HepG2 (cell line): ENCODE data around the gene EVA1C. TPM values are rescaled to one million over a fixed set of nuclear protein-coding genes. Genes with fewer than 3 reads are reported as not detected.

Experiments
- ATAC-seq: fragments of 200-7000 bp; cut with Tn5 transposase; 3 replicates; pipeline ENCODE4 v1.9.1; 2020; ENCODE audit warnings: mild to moderate bottlenecking, moderate library complexity
- BruUV-seq: library from RNA; stranded (reverse); fragments of 400-500 nt; replicated peaks from 2 replicates; lab custom pipeline; 2021; lab: Mats Ljungman, UMichigan
- CTCF ChIA-PET: fragments of 300-600 bp; formaldehyde crosslinking; extraction: SDS; loops from one replicate; lab custom pipeline; 2021; ENCODE audit warnings: low total read pairs, inconsistent platforms, low intra/inter-chr PET ratio; lab: Yijun Ruan, JAX
- POLR2A ChIA-PET: fragments of 350-600 bp; sonication (Branson Sonifier 250); formaldehyde crosslinking; loops from one replicate; lab custom pipeline; 2020; ENCODE audit warnings: antibody characterized with exemption, inconsistent platforms; lab: Yijun Ruan, JAX
- DNase-seq: peaks from one replicate; pipeline ENCODE4 v3.0.0-alpha.2; 2015; ENCODE audit warnings: low spot score
- FAIRE-seq: peaks from 3 replicates; lab custom pipeline; 2011; peaks lifted over from hg19 to GRCh38; lab: Jason Lieb, UNC
- H2AFZ ChIP-seq: one replicate; pipeline ENCODE4 v1.6.1; 2011; ENCODE audit warnings: low read length, inconsistent platforms
- H3K27ac ChIP-seq: fragments of 300-600 bp; 3 replicates; pipeline ENCODE4 v1.8.0; 2011; ENCODE audit warnings: mixed run types, mild to moderate bottlenecking, mixed read lengths, low read length, inconsistent platforms; ENCODE audit not compliant: insufficient read depth; ENCODE audit errors: extremely low read length
- H3K27me3 ChIP-seq, 2 experiments: fragments of 200-600 bp in 1 of 2; 2 replicates in 1 of 2; 3 replicates in 1 of 2; pipeline versions ENCODE4 v1.6.0 to v1.8.0; 2011; ENCODE audit warnings: low read length in 2 of 2, mild to moderate bottlenecking in 2 of 2, moderate library complexity in 2 of 2, inconsistent platforms in 1 of 2; ENCODE audit not compliant: insufficient read depth in 2 of 2, control insufficient read depth in 1 of 2
- H3K36me3 ChIP-seq, 2 experiments: fragments of 200-600 bp in 1 of 2; replicated peaks in 1 of 2; 2 replicates in 1 of 2; 3 replicates in 1 of 2; pipeline versions ENCODE4 v1.5.1 to v1.8.0; 2011; ENCODE audit warnings: low read length in 2 of 2, inconsistent platforms in 1 of 2; ENCODE audit not compliant: insufficient read depth in 2 of 2, control insufficient read depth in 1 of 2
- H3K4me1 ChIP-seq: 2 replicates; pipeline ENCODE4 v1.5.1; 2012; ENCODE audit warnings: low read length, inconsistent platforms; ENCODE audit not compliant: insufficient read depth
- H3K4me2 ChIP-seq: 2 replicates; pipeline ENCODE4 v1.6.0; 2011; ENCODE audit warnings: low read depth, low read length, inconsistent platforms
- H3K4me3 ChIP-seq, 3 experiments: fragments of 200-600 bp in 1 of 3; sonication (generic), shearing (Covaris generic) in 1 of 3; replicated peaks in 1 of 3; 2 replicates each; pipeline ENCODE4 v1.5.1; 2011 to 2016; ENCODE audit warnings: low read length in 3 of 3, inconsistent platforms in 2 of 3, low read depth in 2 of 3, mild to moderate bottlenecking in 2 of 3, control low read depth in 1 of 3, mixed read lengths in 1 of 3; ENCODE audit not compliant: insufficient read depth in 1 of 3
- H3K79me2 ChIP-seq: one replicate; pipeline ENCODE4 v1.6.1; 2011; ENCODE audit warnings: low read length, inconsistent platforms; ENCODE audit not compliant: insufficient read depth
- H3K9ac ChIP-seq: 2 replicates; pipeline ENCODE4 v1.6.0; 2011; ENCODE audit warnings: mild to moderate bottlenecking, low read depth, low read length, inconsistent platforms; ENCODE audit not compliant: insufficient read depth
- H3K9me3 ChIP-seq: 2 replicates; pipeline ENCODE4 v1.5.1; 2012; ENCODE audit warnings: mild to moderate bottlenecking, low read length
- H4K20me1 ChIP-seq: 2 replicates; pipeline ENCODE4 v1.6.0; 2011; ENCODE audit warnings: inconsistent platforms, mild to moderate bottlenecking, low read length, moderate library complexity; ENCODE audit not compliant: insufficient read depth
- AGO2 ChIP-seq: fragments of 200-400 bp; formaldehyde crosslinking; optimal IDR thresholded peaks from 2 replicates; pipeline ENCODE3; 2017; ENCODE audit warnings: mild to moderate bottlenecking, low read depth, low read length, moderate library complexity
- AHR ChIP-seq: IDR thresholded peaks from 2 replicates; pipeline ENCODE4 v1.6.1; 2018; ENCODE audit warnings: missing genetic modification reagents, missing compliant biosample characterization
- FOXP1 ChIP-seq, 2 experiments: fragments of 450-650 bp in 1 of 2; IDR thresholded peaks; 2 replicates each; pipeline ENCODE4 v1.6.1; 2017 to 2018; ENCODE audit warnings: antibody characterized with exemption in 1 of 2
- GPN1 ChIP-seq: sonication (generic); formaldehyde crosslinking; IDR thresholded peaks from 2 replicates; pipeline ENCODE4 v1.5.1; 2020; ENCODE audit warnings: missing genetic modification reagents, borderline replicate concordance
- KDM2A ChIP-seq: sonication (generic); formaldehyde crosslinking; IDR thresholded peaks from 2 replicates; pipeline ENCODE4 v1.4.0; 2020; ENCODE audit warnings: low read depth, missing genetic modification reagents, borderline replicate concordance
- ZNF468 ChIP-seq: sonication (generic); formaldehyde crosslinking; IDR thresholded peaks from 2 replicates; pipeline ENCODE4 v1.8.0; 2022; ENCODE audit warnings: mild to moderate bottlenecking, moderate library complexity, missing genetic modification reagents
- ZNF670 ChIP-seq: sonication (generic); formaldehyde crosslinking; IDR thresholded peaks from 2 replicates; pipeline ENCODE4 v1.8.0; 2022; ENCODE audit warnings: mild to moderate bottlenecking, missing genetic modification reagents, borderline replicate concordance
- ZNF7 ChIP-seq: IDR thresholded peaks from 2 replicates; pipeline ENCODE4 v1.6.1; 2016; ENCODE audit warnings: missing biosample characterization, missing genetic modification reagents
- WGBS: methylation state at CpG from one replicate; pipeline ENCODE4 v1.1.6; 2017; ENCODE audit warnings: low lambda C conversion rate; 5-methylcytosine and 5-hydroxymethylcytosine counted together
- in situ Hi-C: cut with HindIII; loops from 2 replicates; pipeline ENCODE4 v1.10.0; 2017; ENCODE audit warnings: low pct_unique_long_range_greater_than_20kb; ENCODE audit not compliant: extremely low pct_ligation_motif_present
- intact Hi-C: fragments of 100-400 bp; cut with micrococcal nuclease; formaldehyde crosslinking; loops from one replicate; pipeline ENCODE4 v1.10.0; 2022; ENCODE audit not compliant: unreplicated experiment
- polyA plus RNA-seq, 8 experiments: library from polyadenylated mRNA; depleted of rRNA in 3 of 8; stranded (reverse) in 7 of 8; unstranded in 1 of 8; fragments of >200 nt; fragmentation: Illumina TruSeq in 4 of 8; extraction: Trizol in 4 of 8; gene quantifications; 2 replicates each; pipeline versions ENCODE4 v1.2.1 to v1.2.3, GENCODE V29; 2011 to 2016; ENCODE audit warnings: low read depth in 4 of 8, missing spikeins in 1 of 8, mixed read lengths in 1 of 8; ENCODE audit not compliant: insufficient read depth in 1 of 8
- total RNA-seq, 5 experiments: library from RNA; depleted of rRNA; stranded (reverse); fragments of >200 nt; fragmentation: Illumina TruSeq; extraction: Trizol; gene quantifications; 2 replicates each; pipeline ENCODE4 v1.2.3, GENCODE V29; 2016; ENCODE audit warnings: low read depth in 1 of 5
- TF ChIP-seq, protein P1 (sequence below): IDR thresholded peaks from 2 replicates; pipeline ENCODE4 v1.4.0; 2020; ENCODE audit warnings: mild to moderate bottlenecking, missing genetic modification reagents
- TF ChIP-seq, protein P2 (sequence below): sonication (generic); formaldehyde crosslinking; IDR thresholded peaks from 2 replicates; pipeline ENCODE4 v1.8.1; 2023; ENCODE audit warnings: mild to moderate bottlenecking, missing genetic modification reagents
- TF ChIP-seq, protein P3 (sequence below): IDR thresholded peaks from 2 replicates; pipeline ENCODE4 v1.6.1; 2012; ENCODE audit warnings: inconsistent platforms
- TF ChIP-seq, protein P4 (sequence below): sonication (generic); formaldehyde crosslinking; IDR thresholded peaks from 2 replicates; pipeline ENCODE4 v1.8.1; 2023; ENCODE audit warnings: mild to moderate bottlenecking, missing genetic modification reagents, borderline replicate concordance

Gene EVA1C
- total and polyA plus RNA-seq, 2 of the 13 experiments (the other 11 are each of a cell fraction or from before 2014, with no cell fraction given) = 0.29 to 0.34 TPM

DNA sequence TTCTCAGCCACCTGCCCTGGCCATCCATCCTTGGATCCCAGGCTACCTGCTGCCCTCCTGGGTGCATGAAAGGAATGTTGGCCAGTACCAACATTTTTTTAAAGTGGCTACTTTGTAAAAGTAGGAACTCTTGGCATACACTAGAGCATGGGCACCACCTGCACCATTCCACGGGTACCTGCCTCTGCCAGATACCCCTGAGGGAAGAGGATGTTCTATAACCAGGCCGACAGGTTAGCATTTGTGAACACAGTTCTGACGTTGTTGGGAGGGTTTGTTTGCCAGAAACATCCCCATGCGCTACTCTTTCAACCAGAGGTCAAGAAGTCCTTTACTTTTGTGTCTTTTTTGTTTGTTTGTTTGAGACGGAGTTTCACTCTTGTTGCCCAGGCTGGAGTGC lies 43.0 kb downstream of the EVA1C start:
- no peak overlapping the region for H2AFZ ChIP-seq
- no peaks in the 10 kb centered on the region for H4K20me1 ChIP-seq
- H3K27ac ChIP-seq = no peak overlapping the region
- in situ Hi-C loops = no loop called here
- no peaks in the 10 kb centered on the region for H3K9me3 ChIP-seq
- no peak for ATAC-seq
- no peak for DNase-seq
- no peak overlapping the region for H3K4me2 ChIP-seq
- H3K4me3 ChIP-seq = no peak overlapping the region
- POLR2A ChIA-PET = no interaction called here
- 18% methylated on average over 5 of the region's 5 CpGs for WGBS
- CTCF ChIA-PET = no interaction called here
- no peak overlapping the region for H3K9ac ChIP-seq
- H3K4me1 ChIP-seq = peaks cover 42% of the 10 kb centered on the region
- intact Hi-C loops = no loop called here
- no peaks in the 10 kb centered on the region for H3K79me2 ChIP-seq
- no peaks in the 10 kb centered on the region; a peak in 1 of 5 replicates for H3K27me3 ChIP-seq
- TF ChIP-seq FOXP1 (IDR thresholded peaks at IDR 0.05) (no peak), FOXP1 (CRISPR knock-in tag; IDR thresholded peaks at IDR 0.05) (peak; percentile 55; the same call in 1 of the 2 replicates), GPN1 (no peak)
- TF ChIP-seq, protein P1, sequence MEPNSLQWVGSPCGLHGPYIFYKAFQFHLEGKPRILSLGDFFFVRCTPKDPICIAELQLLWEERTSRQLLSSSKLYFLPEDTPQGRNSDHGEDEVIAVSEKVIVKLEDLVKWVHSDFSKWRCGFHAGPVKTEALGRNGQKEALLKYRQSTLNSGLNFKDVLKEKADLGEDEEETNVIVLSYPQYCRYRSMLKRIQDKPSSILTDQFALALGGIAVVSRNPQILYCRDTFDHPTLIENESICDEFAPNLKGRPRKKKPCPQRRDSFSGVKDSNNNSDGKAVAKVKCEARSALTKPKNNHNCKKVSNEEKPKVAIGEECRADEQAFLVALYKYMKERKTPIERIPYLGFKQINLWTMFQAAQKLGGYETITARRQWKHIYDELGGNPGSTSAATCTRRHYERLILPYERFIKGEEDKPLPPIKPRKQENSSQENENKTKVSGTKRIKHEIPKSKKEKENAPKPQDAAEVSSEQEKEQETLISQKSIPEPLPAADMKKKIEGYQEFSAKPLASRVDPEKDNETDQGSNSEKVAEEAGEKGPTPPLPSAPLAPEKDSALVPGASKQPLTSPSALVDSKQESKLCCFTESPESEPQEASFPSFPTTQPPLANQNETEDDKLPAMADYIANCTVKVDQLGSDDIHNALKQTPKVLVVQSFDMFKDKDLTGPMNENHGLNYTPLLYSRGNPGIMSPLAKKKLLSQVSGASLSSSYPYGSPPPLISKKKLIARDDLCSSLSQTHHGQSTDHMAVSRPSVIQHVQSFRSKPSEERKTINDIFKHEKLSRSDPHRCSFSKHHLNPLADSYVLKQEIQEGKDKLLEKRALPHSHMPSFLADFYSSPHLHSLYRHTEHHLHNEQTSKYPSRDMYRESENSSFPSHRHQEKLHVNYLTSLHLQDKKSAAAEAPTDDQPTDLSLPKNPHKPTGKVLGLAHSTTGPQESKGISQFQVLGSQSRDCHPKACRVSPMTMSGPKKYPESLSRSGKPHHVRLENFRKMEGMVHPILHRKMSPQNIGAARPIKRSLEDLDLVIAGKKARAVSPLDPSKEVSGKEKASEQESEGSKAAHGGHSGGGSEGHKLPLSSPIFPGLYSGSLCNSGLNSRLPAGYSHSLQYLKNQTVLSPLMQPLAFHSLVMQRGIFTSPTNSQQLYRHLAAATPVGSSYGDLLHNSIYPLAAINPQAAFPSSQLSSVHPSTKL (CRISPR knock-in tag) = 0 out of 2 replicates have a peak, but pooled peaks have one; percentile 22
- TF ChIP-seq, all 625 proteins: peak for 2
- BruUV-seq = no TSS peak
- FAIRE-seq = no peak
- H3K36me3 ChIP-seq = no peaks in the 10 kb centered on the region

DNA sequence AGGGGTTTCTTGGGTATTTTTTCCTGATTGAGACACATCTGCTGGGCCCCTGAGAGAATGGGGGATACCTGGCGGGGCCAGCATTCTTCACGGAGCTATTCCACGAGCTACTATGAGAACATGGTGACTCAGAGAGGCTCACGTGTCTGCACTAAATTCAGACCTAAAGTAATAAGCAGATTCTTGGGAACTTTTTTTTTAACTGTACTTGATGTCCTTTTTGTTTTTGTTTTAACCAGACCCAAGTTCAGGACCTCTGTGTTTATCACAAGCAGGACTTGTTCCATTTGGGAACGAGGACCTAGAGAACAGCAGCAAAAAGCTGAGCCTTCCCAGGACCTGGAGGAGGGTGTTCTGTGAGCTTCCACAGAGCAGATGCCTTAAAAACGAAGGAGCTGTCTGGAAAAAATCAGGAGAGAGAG lies 44.0 kb downstream of the EVA1C start:
- Histone ChIP-seq H4K20me1 (no peaks in the 10 kb centered on the region), H3K4me2 (peak overlapping the region; percentile 70; the same call in 1 of the 2 replicates), H3K27me3 (no peaks in the 10 kb centered on the region), H3K36me3 (no peaks in the 10 kb centered on the region), H3K4me1 (peaks cover 42% of the 10 kb centered on the region), H3K9me3 (no peaks in the 10 kb centered on the region), H3K9ac (no peak overlapping the region; the same call in 1 of the 2 replicates), H3K4me3 (no peak overlapping the region), H3K79me2 (no peaks in the 10 kb centered on the region), H3K27ac (no peak overlapping the region), H2AFZ (no peak overlapping the region)
- ChIA-PET CTCF (no interaction called here), POLR2A (no interaction called here)
- WGBS = 33% methylated on average over 6 of the region's 6 CpGs
- no peak for TF ChIP-seq ZNF468 (CRISPR knock-in tag)
- TF ChIP-seq KDM2A (CRISPR knock-in tag) = no peak
- TF ChIP-seq, protein P2, sequence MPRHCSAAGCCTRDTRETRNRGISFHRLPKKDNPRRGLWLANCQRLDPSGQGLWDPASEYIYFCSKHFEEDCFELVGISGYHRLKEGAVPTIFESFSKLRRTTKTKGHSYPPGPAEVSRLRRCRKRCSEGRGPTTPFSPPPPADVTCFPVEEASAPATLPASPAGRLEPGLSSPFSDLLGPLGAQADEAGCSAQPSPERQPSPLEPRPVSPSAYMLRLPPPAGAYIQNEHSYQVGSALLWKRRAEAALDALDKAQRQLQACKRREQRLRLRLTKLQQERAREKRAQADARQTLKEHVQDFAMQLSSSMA (CRISPR knock-in tag) = no peak
- TF ChIP-seq, protein P3, sequence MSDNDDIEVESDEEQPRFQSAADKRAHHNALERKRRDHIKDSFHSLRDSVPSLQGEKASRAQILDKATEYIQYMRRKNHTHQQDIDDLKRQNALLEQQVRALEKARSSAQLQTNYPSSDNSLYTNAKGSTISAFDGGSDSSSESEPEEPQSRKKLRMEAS = no peak
- TF ChIP-seq AGO2 = no peak
- TF ChIP-seq, protein P4, sequence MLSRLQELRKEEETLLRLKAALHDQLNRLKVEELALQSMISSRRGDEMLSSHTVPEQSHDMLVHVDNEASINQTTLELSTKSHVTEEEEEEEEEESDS (CRISPR knock-in tag) = no peak
- TF ChIP-seq AHR (CRISPR knock-in tag) = no peak
- TF ChIP-seq ZNF670 (CRISPR knock-in tag) = no peak
- no peak for TF ChIP-seq ZNF7 (CRISPR knock-in tag)
- BruUV-seq = no TSS peak
- intact Hi-C loops = no loop called here
- DNase-seq = no peak
- in situ Hi-C loops = no loop called here
- no peak for ATAC-seq
- no peak for FAIRE-seq
